HepG2 (cell line): ENCODE data around the gene NCMAP. TPM values are rescaled to one million over a fixed set of nuclear protein-coding genes. Genes with fewer than 3 reads are reported as not detected.

Experiments used
- CEBPG ChIP-seq: IDR thresholded peaks from 2 replicates; pipeline ENCODE4 v1.6.1; 2016
- CENPT ChIP-seq: sonication (generic); formaldehyde crosslinking; IDR thresholded peaks from 2 replicates; pipeline ENCODE4 v1.8.0; 2022; ENCODE audit warnings: low read depth, mild to moderate bottlenecking, moderate library complexity, missing genetic modification reagents
- KDM5B ChIP-seq: sonication (generic); formaldehyde crosslinking; IDR thresholded peaks from 2 replicates; pipeline ENCODE4 v1.4.0; 2020; ENCODE audit warnings: missing genetic modification reagents, mild to moderate bottlenecking, borderline replicate concordance
- SMC3 ChIP-seq: IDR thresholded peaks from 2 replicates; pipeline ENCODE4 v1.6.1; 2011; ENCODE audit warnings: low read length, improper control_type of control experiment
- TEAD2 ChIP-seq: sonication (generic); formaldehyde crosslinking; IDR thresholded peaks from 2 replicates; pipeline ENCODE4 v1.9.0; 2021; ENCODE audit warnings: missing genetic modification reagents
- ZNF232 ChIP-seq: sonication (generic); formaldehyde crosslinking; IDR thresholded peaks from 2 replicates; pipeline ENCODE4 v1.4.0; 2020; ENCODE audit warnings: missing genetic modification reagents, borderline replicate concordance
- ZNF256 ChIP-seq: sonication (generic); formaldehyde crosslinking; conservative IDR thresholded peaks from 2 replicates; pipeline ENCODE4 v1.4.0; 2020; ENCODE audit warnings: missing genetic modification reagents
- ZSCAN29 ChIP-seq: sonication (generic); formaldehyde crosslinking; conservative IDR thresholded peaks from 2 replicates; pipeline ENCODE4 v1.4.0; 2020; ENCODE audit warnings: mild to moderate bottlenecking, missing genetic modification reagents
- polyA plus RNA-seq, 8 experiments: library from polyadenylated mRNA; depleted of rRNA in 3 of 8; stranded (reverse) in 7 of 8; unstranded in 1 of 8; fragments of >200 nt; fragmentation: Illumina TruSeq in 4 of 8; extraction: Trizol in 4 of 8; gene quantifications; 2 replicates each; pipeline versions ENCODE4 v1.2.1 to v1.2.3, GENCODE V29; 2011 to 2016; ENCODE audit warnings: low read depth in 4 of 8, missing spikeins in 1 of 8, mixed read lengths in 1 of 8; ENCODE audit not compliant: insufficient read depth in 1 of 8
- total RNA-seq, 5 experiments: library from RNA; depleted of rRNA; stranded (reverse); fragments of >200 nt; fragmentation: Illumina TruSeq; extraction: Trizol; gene quantifications; 2 replicates each; pipeline ENCODE4 v1.2.3, GENCODE V29; 2016; ENCODE audit warnings: low read depth in 1 of 5
- TF ChIP-seq, protein P1 (sequence below): sonication (generic); formaldehyde crosslinking; conservative IDR thresholded peaks from 2 replicates; pipeline ENCODE4 v1.4.0; 2020; ENCODE audit warnings: mild to moderate bottlenecking, missing genetic modification reagents, moderate library complexity
- TF ChIP-seq, protein P2 (sequence below): sonication (generic); formaldehyde crosslinking; IDR thresholded peaks from 2 replicates; pipeline ENCODE4 v1.4.0; 2020; ENCODE audit warnings: missing genetic modification reagents, borderline replicate concordance
- TF ChIP-seq, protein P3 (sequence below): sonication (generic); formaldehyde crosslinking; IDR thresholded peaks from 2 replicates; pipeline ENCODE4 v1.4.0; 2020; ENCODE audit warnings: missing genetic modification reagents
- TF ChIP-seq, protein P4 (sequence below): sonication (generic); formaldehyde crosslinking; IDR thresholded peaks from 2 replicates; pipeline ENCODE4 v1.5.1; 2020; ENCODE audit warnings: missing genetic modification reagents, mild to moderate bottlenecking, borderline replicate concordance
- TF ChIP-seq, protein P5 (sequence below): sonication (generic); formaldehyde crosslinking; IDR thresholded peaks from 2 replicates; pipeline ENCODE4 v1.4.0; 2020; ENCODE audit warnings: missing genetic modification reagents
- TF ChIP-seq, protein P6 (sequence below): sonication (generic); formaldehyde crosslinking; IDR thresholded peaks from 2 replicates; pipeline ENCODE4 v1.4.0; 2020; ENCODE audit warnings: missing genetic modification reagents, mild to moderate bottlenecking, borderline replicate concordance

Gene NCMAP
- total and polyA plus RNA-seq, 2 of the 13 experiments (the other 11 are each of a cell fraction or from before 2014, with no cell fraction given) = 2.7 to 20.0 TPM

DNA sequence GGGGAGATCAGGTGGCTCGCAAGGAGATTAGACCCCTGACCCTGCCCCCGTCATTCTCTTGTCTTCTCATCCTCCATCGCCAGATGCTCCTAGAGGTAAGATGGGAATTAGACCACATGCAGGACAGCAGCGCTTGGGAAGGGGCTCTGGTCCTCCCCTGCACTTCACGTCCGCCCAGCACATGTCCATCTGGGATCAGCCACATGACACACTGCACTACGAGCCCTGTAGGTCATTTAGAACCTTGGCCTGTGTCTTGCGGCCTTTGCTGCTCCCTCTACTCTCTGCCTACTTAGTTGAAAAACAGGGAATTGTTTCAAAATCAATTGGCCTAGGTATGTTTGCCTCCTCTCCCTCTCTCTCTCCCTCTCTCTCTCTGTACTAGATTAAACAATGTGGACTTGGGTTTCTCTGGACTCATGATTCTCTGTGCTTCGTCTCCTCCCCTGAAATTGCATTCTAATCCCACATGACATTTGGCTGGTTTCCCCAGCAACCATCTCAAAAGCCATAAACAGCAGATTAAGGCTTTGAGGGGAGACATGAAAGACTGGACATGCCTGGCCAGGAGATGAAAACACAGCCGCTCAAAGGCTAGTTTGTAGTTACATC lies 3.8 kb upstream of the NCMAP start (continued):
- TF ChIP-seq, protein P1, sequence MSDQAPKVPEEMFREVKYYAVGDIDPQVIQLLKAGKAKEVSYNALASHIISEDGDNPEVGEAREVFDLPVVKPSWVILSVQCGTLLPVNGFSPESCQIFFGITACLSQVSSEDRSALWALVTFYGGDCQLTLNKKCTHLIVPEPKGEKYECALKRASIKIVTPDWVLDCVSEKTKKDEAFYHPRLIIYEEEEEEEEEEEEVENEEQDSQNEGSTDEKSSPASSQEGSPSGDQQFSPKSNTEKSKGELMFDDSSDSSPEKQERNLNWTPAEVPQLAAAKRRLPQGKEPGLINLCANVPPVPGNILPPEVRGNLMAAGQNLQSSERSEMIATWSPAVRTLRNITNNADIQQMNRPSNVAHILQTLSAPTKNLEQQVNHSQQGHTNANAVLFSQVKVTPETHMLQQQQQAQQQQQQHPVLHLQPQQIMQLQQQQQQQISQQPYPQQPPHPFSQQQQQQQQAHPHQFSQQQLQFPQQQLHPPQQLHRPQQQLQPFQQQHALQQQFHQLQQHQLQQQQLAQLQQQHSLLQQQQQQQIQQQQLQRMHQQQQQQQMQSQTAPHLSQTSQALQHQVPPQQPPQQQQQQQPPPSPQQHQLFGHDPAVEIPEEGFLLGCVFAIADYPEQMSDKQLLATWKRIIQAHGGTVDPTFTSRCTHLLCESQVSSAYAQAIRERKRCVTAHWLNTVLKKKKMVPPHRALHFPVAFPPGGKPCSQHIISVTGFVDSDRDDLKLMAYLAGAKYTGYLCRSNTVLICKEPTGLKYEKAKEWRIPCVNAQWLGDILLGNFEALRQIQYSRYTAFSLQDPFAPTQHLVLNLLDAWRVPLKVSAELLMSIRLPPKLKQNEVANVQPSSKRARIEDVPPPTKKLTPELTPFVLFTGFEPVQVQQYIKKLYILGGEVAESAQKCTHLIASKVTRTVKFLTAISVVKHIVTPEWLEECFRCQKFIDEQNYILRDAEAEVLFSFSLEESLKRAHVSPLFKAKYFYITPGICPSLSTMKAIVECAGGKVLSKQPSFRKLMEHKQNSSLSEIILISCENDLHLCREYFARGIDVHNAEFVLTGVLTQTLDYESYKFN (CRISPR knock-in tag) = peak; percentile 92
- peak; percentile 88; the same call in 1 of the 2 replicates for TF ChIP-seq KDM5B
- no peak for TF ChIP-seq ZNF256 (CRISPR knock-in tag)
- TF ChIP-seq, protein P2, sequence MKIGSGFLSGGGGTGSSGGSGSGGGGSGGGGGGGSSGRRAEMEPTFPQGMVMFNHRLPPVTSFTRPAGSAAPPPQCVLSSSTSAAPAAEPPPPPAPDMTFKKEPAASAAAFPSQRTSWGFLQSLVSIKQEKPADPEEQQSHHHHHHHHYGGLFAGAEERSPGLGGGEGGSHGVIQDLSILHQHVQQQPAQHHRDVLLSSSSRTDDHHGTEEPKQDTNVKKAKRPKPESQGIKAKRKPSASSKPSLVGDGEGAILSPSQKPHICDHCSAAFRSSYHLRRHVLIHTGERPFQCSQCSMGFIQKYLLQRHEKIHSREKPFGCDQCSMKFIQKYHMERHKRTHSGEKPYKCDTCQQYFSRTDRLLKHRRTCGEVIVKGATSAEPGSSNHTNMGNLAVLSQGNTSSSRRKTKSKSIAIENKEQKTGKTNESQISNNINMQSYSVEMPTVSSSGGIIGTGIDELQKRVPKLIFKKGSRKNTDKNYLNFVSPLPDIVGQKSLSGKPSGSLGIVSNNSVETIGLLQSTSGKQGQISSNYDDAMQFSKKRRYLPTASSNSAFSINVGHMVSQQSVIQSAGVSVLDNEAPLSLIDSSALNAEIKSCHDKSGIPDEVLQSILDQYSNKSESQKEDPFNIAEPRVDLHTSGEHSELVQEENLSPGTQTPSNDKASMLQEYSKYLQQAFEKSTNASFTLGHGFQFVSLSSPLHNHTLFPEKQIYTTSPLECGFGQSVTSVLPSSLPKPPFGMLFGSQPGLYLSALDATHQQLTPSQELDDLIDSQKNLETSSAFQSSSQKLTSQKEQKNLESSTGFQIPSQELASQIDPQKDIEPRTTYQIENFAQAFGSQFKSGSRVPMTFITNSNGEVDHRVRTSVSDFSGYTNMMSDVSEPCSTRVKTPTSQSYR (CRISPR knock-in tag) = peak; percentile 16; the same call in 1 of the 2 replicates
- peak; percentile 70; the same call in 1 of the 2 replicates for TF ChIP-seq ZSCAN29 (CRISPR knock-in tag)
- peak; percentile 69; the same call in 1 of the 2 replicates for TF ChIP-seq ZNF232 (CRISPR knock-in tag)
- peak; percentile 64 for TF ChIP-seq CEBPG (CRISPR knock-in tag)
- TF ChIP-seq, protein P3, sequence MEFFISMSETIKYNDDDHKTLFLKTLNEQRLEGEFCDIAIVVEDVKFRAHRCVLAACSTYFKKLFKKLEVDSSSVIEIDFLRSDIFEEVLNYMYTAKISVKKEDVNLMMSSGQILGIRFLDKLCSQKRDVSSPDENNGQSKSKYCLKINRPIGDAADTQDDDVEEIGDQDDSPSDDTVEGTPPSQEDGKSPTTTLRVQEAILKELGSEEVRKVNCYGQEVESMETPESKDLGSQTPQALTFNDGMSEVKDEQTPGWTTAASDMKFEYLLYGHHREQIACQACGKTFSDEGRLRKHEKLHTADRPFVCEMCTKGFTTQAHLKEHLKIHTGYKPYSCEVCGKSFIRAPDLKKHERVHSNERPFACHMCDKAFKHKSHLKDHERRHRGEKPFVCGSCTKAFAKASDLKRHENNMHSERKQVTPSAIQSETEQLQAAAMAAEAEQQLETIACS (CRISPR knock-in tag) = no peak
- TF ChIP-seq CENPT (CRISPR knock-in tag) = no peak
- TF ChIP-seq SMC3 = peak; percentile 20; the same call in 1 of the 2 replicates
- no peak for TF ChIP-seq TEAD2
- TF ChIP-seq, protein P4, sequence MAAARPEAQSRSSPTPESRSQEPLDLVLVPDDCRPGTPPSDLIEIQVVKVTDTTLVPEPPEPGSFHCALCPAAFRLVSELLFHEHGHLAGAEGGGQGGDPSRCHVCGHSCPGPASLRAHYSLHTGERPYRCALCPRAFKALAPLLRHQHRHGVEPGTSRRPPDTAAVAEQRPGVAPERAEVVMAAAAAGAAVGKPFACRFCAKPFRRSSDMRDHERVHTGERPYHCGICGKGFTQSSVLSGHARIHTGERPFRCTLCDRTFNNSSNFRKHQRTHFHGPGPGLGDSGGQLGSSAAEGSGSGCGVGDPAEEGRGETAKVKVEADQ (CRISPR knock-in tag) = no peak
- TF ChIP-seq, protein P5, sequence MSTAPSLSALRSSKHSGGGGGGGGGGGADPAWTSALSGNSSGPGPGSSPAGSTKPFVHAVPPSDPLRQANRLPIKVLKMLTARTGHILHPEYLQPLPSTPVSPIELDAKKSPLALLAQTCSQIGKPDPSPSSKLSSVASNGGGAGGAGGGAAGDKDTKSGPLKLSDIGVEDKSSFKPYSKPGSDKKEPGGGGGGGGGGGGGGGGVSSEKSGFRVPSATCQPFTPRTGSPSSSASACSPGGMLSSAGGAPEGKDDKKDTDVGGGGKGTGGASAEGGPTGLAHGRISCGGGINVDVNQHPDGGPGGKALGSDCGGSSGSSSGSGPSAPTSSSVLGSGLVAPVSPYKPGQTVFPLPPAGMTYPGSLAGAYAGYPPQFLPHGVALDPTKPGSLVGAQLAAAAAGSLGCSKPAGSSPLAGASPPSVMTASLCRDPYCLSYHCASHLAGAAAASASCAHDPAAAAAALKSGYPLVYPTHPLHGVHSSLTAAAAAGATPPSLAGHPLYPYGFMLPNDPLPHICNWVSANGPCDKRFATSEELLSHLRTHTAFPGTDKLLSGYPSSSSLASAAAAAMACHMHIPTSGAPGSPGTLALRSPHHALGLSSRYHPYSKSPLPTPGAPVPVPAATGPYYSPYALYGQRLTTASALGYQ (CRISPR knock-in tag) = no peak
- TF ChIP-seq, protein P6, sequence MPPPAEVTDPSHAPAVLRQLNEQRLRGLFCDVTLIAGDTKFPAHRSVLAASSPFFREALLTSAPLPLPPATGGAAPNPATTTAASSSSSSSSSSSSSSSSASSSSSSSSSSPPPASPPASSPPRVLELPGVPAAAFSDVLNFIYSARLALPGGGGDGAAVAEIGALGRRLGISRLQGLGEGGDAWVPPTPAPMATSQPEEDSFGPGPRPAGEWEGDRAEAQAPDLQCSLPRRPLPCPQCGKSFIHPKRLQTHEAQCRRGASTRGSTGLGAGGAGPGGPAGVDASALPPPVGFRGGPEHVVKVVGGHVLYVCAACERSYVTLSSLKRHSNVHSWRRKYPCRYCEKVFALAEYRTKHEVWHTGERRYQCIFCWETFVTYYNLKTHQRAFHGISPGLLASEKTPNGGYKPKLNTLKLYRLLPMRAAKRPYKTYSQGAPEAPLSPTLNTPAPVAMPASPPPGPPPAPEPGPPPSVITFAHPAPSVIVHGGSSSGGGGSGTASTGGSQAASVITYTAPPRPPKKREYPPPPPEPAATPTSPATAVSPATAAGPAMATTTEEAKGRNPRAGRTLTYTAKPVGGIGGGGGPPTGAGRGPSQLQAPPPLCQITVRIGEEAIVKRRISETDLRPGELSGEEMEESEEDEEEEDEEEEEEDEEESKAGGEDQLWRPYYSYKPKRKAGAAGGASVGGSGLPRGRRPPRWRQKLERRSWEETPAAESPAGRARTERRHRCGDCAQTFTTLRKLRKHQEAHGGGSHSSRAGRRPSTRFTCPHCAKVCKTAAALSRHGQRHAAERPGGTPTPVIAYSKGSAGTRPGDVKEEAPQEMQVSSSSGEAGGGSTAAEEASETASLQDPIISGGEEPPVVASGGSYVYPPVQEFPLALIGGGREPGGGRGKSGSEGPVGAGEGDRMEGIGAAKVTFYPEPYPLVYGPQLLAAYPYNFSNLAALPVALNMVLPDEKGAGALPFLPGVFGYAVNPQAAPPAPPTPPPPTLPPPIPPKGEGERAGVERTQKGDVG (CRISPR knock-in tag) = peak; percentile 74; the same call in 1 of the 2 replicates
